Mesenchymal stem cell (in vitro differentiated cells and primary cell): ENCODE measurements around the gene ALCAM.

Experiments
- DNase-seq: peaks from one replicate; pipeline ENCODE4 v3.0.0-alpha.2; 2013
- H2AFZ ChIP-seq: one replicate; pipeline ENCODE4 v1.6.1; 2013; ENCODE audit warnings: low read depth, mild to moderate bottlenecking, control low read depth, inconsistent platforms, low read length, moderate library complexity
- H2AK5ac ChIP-seq: 2 replicates; pipeline ENCODE4 v1.6.1; 2013; ENCODE audit warnings: low read length, moderate library complexity, mild to moderate bottlenecking, inconsistent platforms; ENCODE audit not compliant: severe bottlenecking
- H2BK120ac ChIP-seq: one replicate; pipeline ENCODE4 v1.6.1; 2013; ENCODE audit warnings: low read depth, mild to moderate bottlenecking, inconsistent platforms, low read length, moderate library complexity
- H2BK12ac ChIP-seq, 2 experiments: one replicate each; pipeline ENCODE4 v1.6.1; 2013; ENCODE audit warnings: inconsistent platforms in 2 of 2, low read length in 2 of 2, mild to moderate bottlenecking in 2 of 2, moderate library complexity in 2 of 2, control low read depth in 1 of 2
- H2BK15ac ChIP-seq: one replicate; pipeline ENCODE4 v1.6.1; 2013; ENCODE audit warnings: mild to moderate bottlenecking, low read depth, inconsistent platforms; ENCODE audit not compliant: poor library complexity, severe bottlenecking
- H2BK5ac ChIP-seq: 2 replicates; pipeline ENCODE4 v1.6.1; 2013; ENCODE audit warnings: low read depth, mild to moderate bottlenecking, low read length, control low read depth, inconsistent platforms; ENCODE audit not compliant: poor library complexity, severe bottlenecking
- H3K14ac ChIP-seq, 2 experiments: one replicate each; pipeline ENCODE4 v1.6.1; 2013; ENCODE audit warnings: inconsistent platforms in 2 of 2, low read length in 2 of 2, control low read depth in 1 of 2, mild to moderate bottlenecking in 1 of 2, moderate library complexity in 1 of 2
- H3K18ac ChIP-seq, 2 experiments: one replicate each; pipeline ENCODE4 v1.6.1; 2013; ENCODE audit warnings: inconsistent platforms in 2 of 2, low read length in 2 of 2, control low read depth in 1 of 2, low read depth in 1 of 2, mild to moderate bottlenecking in 1 of 2
- H3K23ac ChIP-seq, 2 experiments: one replicate each; pipeline ENCODE4 v1.6.1; 2013; ENCODE audit warnings: inconsistent platforms in 2 of 2, low read length in 2 of 2, mild to moderate bottlenecking in 2 of 2, moderate library complexity in 2 of 2, control low read depth in 1 of 2
- H3K27ac ChIP-seq: 2 replicates; pipeline ENCODE4 v1.5.1; 2013; ENCODE audit warnings: mild to moderate bottlenecking, moderate library complexity, low read length, control low read depth, inconsistent platforms; ENCODE audit not compliant: poor library complexity, severe bottlenecking
- H3K27me3 ChIP-seq, 2 experiments: 2 replicates each; pipeline versions ENCODE4 v1.6.1 to v1.7.0; 2013; ENCODE audit warnings: low read length in 2 of 2, mild to moderate bottlenecking in 2 of 2, moderate library complexity in 2 of 2, control low read depth in 1 of 2, inconsistent platforms in 1 of 2; ENCODE audit not compliant: control insufficient read depth in 1 of 2, insufficient read depth in 1 of 2
- H3K36me3 ChIP-seq, 2 experiments: 2 replicates each; pipeline versions ENCODE4 v1.6.1 to v1.7.0; 2013; ENCODE audit warnings: low read length in 2 of 2, control low read depth in 1 of 2, inconsistent platforms in 1 of 2, low read depth in 1 of 2, mild to moderate bottlenecking in 1 of 2; ENCODE audit not compliant: insufficient read depth in 2 of 2, control insufficient read depth in 1 of 2
- H3K4ac ChIP-seq, 2 experiments: one replicate each; pipeline ENCODE4 v1.6.1; 2013; ENCODE audit warnings: inconsistent platforms in 2 of 2, low read length in 2 of 2, mild to moderate bottlenecking in 2 of 2, moderate library complexity in 2 of 2, control low read depth in 1 of 2, low read depth in 1 of 2
- H3K4me1 ChIP-seq: 2 replicates; pipeline ENCODE4 v1.6.1; 2013; ENCODE audit warnings: low read depth, low read length, control low read depth; ENCODE audit not compliant: control insufficient read depth, insufficient read depth
- H3K4me2 ChIP-seq: 2 replicates; pipeline ENCODE4 v1.6.1; 2013; ENCODE audit warnings: low read length, mild to moderate bottlenecking, inconsistent platforms; ENCODE audit not compliant: poor library complexity, severe bottlenecking
- H3K4me3 ChIP-seq, 2 experiments: 2 replicates each; pipeline versions ENCODE4 v1.5.1 to v1.7.0; 2013; ENCODE audit warnings: low read length in 2 of 2, mild to moderate bottlenecking in 2 of 2, control low read depth in 1 of 2, low read depth in 1 of 2; ENCODE audit not compliant: insufficient read depth in 1 of 2
- H3K79me1 ChIP-seq: replicated peaks from 2 replicates; pipeline ENCODE4 v1.6.1; 2013; ENCODE audit warnings: mild to moderate bottlenecking, control low read depth, low read length, inconsistent platforms; ENCODE audit not compliant: poor library complexity, severe bottlenecking
- H3K9ac ChIP-seq: 2 replicates; pipeline ENCODE4 v1.7.0; 2013; ENCODE audit warnings: mild to moderate bottlenecking, low read length, moderate library complexity
- H3K9me3 ChIP-seq: 2 replicates; pipeline ENCODE4 v1.7.0; 2013; ENCODE audit warnings: mild to moderate bottlenecking, low read length; ENCODE audit not compliant: control insufficient read depth
- H4K8ac ChIP-seq: one replicate; pipeline ENCODE4 v1.6.1; 2013; ENCODE audit warnings: inconsistent platforms, mild to moderate bottlenecking, low read length, moderate library complexity
- H4K91ac ChIP-seq: one replicate; pipeline ENCODE4 v1.6.1; 2013; ENCODE audit warnings: mild to moderate bottlenecking, low read length, inconsistent platforms
- WGBS: methylation state at CpG from one replicate; pipeline ENCODE4 v1.1.7; 2013; ENCODE audit warnings: mixed read lengths; 5-methylcytosine and 5-hydroxymethylcytosine counted together

Gene ALCAM

GRCh38 chr3:105495021-105495420 is 128.3 kb downstream of the ALCAM start:
- Histone ChIP-seq H3K27me3 (no peaks in the 10 kb centered on the region), H2AK5ac (no peak overlapping the region), H2BK15ac (no peak overlapping the region), H3K4me2 (no peak overlapping the region), H3K27ac (no peak overlapping the region), H2AFZ (no peak overlapping the region), H2BK5ac (no peak overlapping the region), H3K18ac (no peak overlapping the region), H2BK120ac (no peak overlapping the region), H3K9ac (no peak overlapping the region), H3K14ac (no peak overlapping the region), H3K4me3 (no peak overlapping the region), H2BK12ac (no peak overlapping the region), H3K79me1 (peaks cover 24% of the 10 kb centered on the region), H3K4me1 (no peaks in the 10 kb centered on the region), H4K8ac (no peak overlapping the region), H4K91ac (no peak overlapping the region), H3K9me3 (peaks cover 15% of the 10 kb centered on the region), H3K36me3 (peaks cover 3 to 6% of the 10 kb centered on the region in 2 experiments), H3K23ac (no peak overlapping the region), H3K4ac (no peak overlapping the region)
- 87% methylated on average over 2 of the region's 2 CpGs for WGBS
- DNase-seq = no peak

- peaks cover 17% of the 10 kb centered on the region for H3K79me1 ChIP-seq
- H3K27me3 ChIP-seq = no peaks in the 10 kb centered on the region
- H3K23ac ChIP-seq = no peak overlapping the region
- no peak overlapping the region for H2BK15ac ChIP-seq
- H3K36me3 ChIP-seq = no peaks in the 10 kb centered on the region
- no peak overlapping the region for H2BK120ac ChIP-seq
- no peak overlapping the region for H2AFZ ChIP-seq
- no peak overlapping the region for H3K18ac ChIP-seq
- no peak overlapping the region for H3K27ac ChIP-seq
- no peak overlapping the region for H2BK5ac ChIP-seq
- H3K14ac ChIP-seq = no peak overlapping the region
- no peak overlapping the region for H2BK12ac ChIP-seq
- no peak for DNase-seq
- no peak overlapping the region for H3K4ac ChIP-seq
- H4K91ac ChIP-seq = no peak overlapping the region
- H2AK5ac ChIP-seq = no peak overlapping the region
- no peak overlapping the region for H3K9ac ChIP-seq
- H3K4me3 ChIP-seq = no peak overlapping the region
- H3K4me2 ChIP-seq = no peak overlapping the region
- no peak overlapping the region for H4K8ac ChIP-seq
- peaks cover 2% of the 10 kb centered on the region for H3K9me3 ChIP-seq
- WGBS = 88% methylated on average over 2 of the region's 3 CpGs
- H3K4me1 ChIP-seq = no peaks in the 10 kb centered on the region
Observed at GRCh38 chr3:105496343-105496742, 129.6 kb downstream of the ALCAM start.

GRCh38 chr3:105497386-105497785 is 130.7 kb downstream of the ALCAM start:
- no peaks in the 10 kb centered on the region for H3K9me3 ChIP-seq
- WGBS = 100% methylated on average over 3 of the region's 4 CpGs
- H3K23ac ChIP-seq = no peak overlapping the region
- no peak overlapping the region for H3K14ac ChIP-seq
- no peak overlapping the region for H2BK5ac ChIP-seq
- DNase-seq = no peak
- H3K4me1 ChIP-seq = no peaks in the 10 kb centered on the region
- no peak overlapping the region for H3K27ac ChIP-seq
- no peak overlapping the region for H3K4me2 ChIP-seq
- H2BK12ac ChIP-seq = no peak overlapping the region
- H3K27me3 ChIP-seq = no peaks in the 10 kb centered on the region
- H3K9ac ChIP-seq = no peak overlapping the region
- no peak overlapping the region for H2BK15ac ChIP-seq
- no peak overlapping the region for H4K91ac ChIP-seq
- no peak overlapping the region for H2AFZ ChIP-seq
- no peak overlapping the region for H4K8ac ChIP-seq
- no peak overlapping the region for H3K18ac ChIP-seq
- no peak overlapping the region for H3K4me3 ChIP-seq
- peaks cover 10% of the 10 kb centered on the region for H3K79me1 ChIP-seq
- H2BK120ac ChIP-seq = no peak overlapping the region
- H3K4ac ChIP-seq = no peak overlapping the region
- no peak overlapping the region for H2AK5ac ChIP-seq
- no peaks in the 10 kb centered on the region for H3K36me3 ChIP-seq

- Histone ChIP-seq H4K91ac (no peak overlapping the region), H3K4ac (no peak overlapping the region), H3K4me3 (no peak overlapping the region), H3K36me3 (no peaks in the 10 kb centered on the region), H3K27ac (no peak overlapping the region), H3K23ac (no peak overlapping the region), H3K9ac (no peak overlapping the region), H2AK5ac (no peak overlapping the region), H2BK15ac (no peak overlapping the region), H2BK120ac (no peak overlapping the region), H3K14ac (no peak overlapping the region), H3K4me1 (no peaks in the 10 kb centered on the region), H3K4me2 (no peak overlapping the region), H3K18ac (no peak overlapping the region), H3K27me3 (no peaks in the 10 kb centered on the region), H2BK12ac (no peak overlapping the region), H2BK5ac (no peak overlapping the region), H4K8ac (no peak overlapping the region), H3K79me1 (peaks cover 10% of the 10 kb centered on the region), H3K9me3 (no peaks in the 10 kb centered on the region), H2AFZ (no peak overlapping the region)
- DNase-seq = no peak
- WGBS = no CpG with 5 or more reads among the region's 1 CpG
Observed at GRCh38 chr3:105499961-105500360, 133.3 kb downstream of the ALCAM start.
